GM10248 (cell line): ENCODE measurements around the gene ZSWIM5.
"Not testable (repeated sequence)": the region's sequence is repeated elsewhere in the genome, so short reads cannot be mapped to it uniquely, and the experiment has no call there.

Experiments used
- CTCF ChIA-PET: fragments of 300-600 bp; sonication (Branson Sonifier 250); formaldehyde crosslinking; extraction: SDS; loops from one replicate; lab custom pipeline; 2021; ENCODE audit warnings: antibody characterized with exemption; lab: Yijun Ruan, JAX
- POLR2A ChIA-PET: fragments of 350-650 bp; sonication (Branson Sonifier 250); formaldehyde crosslinking; extraction: SDS; loops from one replicate; lab custom pipeline; 2020; ENCODE audit warnings: antibody characterized with exemption; lab: Yijun Ruan, JAX
- DNase-seq: peaks from one replicate; pipeline ENCODE4 v3.0.0; 2012; ENCODE audit errors: extremely low spot score
- TF ChIP-seq, protein P1 (sequence below): IDR thresholded peaks from 2 replicates; pipeline ENCODE4 v1.5.1; 2012; ENCODE audit warnings: mild to moderate bottlenecking, low read depth; ENCODE audit errors: extremely low read depth, missing control alignments, control extremely low read depth

Gene ZSWIM5

GRCh38 chr1:45162041-45163035 is 44.1 kb downstream of the ZSWIM5 start:
- DNase-seq, POLR2A ChIA-PET: not testable (repeated sequence)
- CTCF ChIA-PET, result interaction anchor here (1.1 kb wide), 1 partner anchor 24 kb away, joined by 3 read pairs; no protein-coding TSS in a partner anchor

GRCh38 chr1:45155957-45156356 is 50.4 kb downstream of the ZSWIM5 start:
- no peak for DNase-seq
- POLR2A ChIA-PET, result no interaction called here
- TF ChIP-seq, protein P1, sequence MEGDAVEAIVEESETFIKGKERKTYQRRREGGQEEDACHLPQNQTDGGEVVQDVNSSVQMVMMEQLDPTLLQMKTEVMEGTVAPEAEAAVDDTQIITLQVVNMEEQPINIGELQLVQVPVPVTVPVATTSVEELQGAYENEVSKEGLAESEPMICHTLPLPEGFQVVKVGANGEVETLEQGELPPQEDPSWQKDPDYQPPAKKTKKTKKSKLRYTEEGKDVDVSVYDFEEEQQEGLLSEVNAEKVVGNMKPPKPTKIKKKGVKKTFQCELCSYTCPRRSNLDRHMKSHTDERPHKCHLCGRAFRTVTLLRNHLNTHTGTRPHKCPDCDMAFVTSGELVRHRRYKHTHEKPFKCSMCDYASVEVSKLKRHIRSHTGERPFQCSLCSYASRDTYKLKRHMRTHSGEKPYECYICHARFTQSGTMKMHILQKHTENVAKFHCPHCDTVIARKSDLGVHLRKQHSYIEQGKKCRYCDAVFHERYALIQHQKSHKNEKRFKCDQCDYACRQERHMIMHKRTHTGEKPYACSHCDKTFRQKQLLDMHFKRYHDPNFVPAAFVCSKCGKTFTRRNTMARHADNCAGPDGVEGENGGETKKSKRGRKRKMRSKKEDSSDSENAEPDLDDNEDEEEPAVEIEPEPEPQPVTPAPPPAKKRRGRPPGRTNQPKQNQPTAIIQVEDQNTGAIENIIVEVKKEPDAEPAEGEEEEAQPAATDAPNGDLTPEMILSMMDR, result no peak
- CTCF ChIA-PET, result interaction anchor here (1.0 kb wide), 1 partner anchor 11 kb away, joined by 3 read pairs; no protein-coding TSS in a partner anchor

DNA sequence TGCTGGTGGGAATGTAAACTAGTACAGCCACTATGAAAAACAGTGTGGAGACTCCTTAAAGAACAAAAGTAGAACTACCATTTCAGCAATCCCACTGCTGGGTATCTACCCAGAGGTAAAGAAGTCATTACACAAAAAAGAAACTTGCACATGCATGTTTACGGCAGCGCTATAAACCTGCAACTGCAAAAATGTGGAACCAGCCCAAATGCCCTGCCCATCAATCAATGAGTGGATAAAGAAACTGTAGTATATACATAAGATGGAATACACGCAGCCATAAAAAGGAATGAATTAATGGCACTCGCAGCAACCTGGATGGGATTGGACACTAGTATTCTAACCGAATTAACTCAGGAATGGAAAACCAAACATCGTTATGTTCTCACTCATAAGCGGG is 51.0 kb downstream of the ZSWIM5 start:
- ChIA-PET CTCF (interaction anchor here (1.0 kb wide), 1 partner anchor 10 kb away, joined by 3 read pairs; no protein-coding TSS in a partner anchor), POLR2A (no interaction called here)
- TF ChIP-seq, protein P1, result no peak
- DNase-seq, result no peak

DNA sequence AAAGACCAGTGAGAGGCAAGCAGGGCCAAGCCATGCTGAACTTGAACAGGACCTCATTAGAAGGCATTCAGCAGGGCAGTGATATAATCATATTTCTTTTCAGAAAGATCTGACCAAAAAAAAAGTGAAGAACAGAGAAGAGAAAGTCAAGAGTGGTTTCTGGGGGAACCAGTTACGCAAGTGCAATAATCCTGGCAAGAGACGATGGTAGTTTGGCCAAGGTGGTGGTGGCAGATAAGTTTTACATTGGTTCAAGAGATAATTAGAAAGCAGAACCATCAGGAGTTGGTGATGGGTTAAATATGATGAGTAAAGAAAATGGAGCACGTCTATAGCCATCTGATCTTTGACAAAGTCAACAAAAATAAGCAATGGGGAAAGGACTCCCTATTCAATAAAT is 54.3 kb downstream of the ZSWIM5 start:
- ChIA-PET CTCF (no interaction called here), POLR2A (no interaction called here)
- TF ChIP-seq, protein P1, result no peak
- DNase-seq, result no peak

DNA sequence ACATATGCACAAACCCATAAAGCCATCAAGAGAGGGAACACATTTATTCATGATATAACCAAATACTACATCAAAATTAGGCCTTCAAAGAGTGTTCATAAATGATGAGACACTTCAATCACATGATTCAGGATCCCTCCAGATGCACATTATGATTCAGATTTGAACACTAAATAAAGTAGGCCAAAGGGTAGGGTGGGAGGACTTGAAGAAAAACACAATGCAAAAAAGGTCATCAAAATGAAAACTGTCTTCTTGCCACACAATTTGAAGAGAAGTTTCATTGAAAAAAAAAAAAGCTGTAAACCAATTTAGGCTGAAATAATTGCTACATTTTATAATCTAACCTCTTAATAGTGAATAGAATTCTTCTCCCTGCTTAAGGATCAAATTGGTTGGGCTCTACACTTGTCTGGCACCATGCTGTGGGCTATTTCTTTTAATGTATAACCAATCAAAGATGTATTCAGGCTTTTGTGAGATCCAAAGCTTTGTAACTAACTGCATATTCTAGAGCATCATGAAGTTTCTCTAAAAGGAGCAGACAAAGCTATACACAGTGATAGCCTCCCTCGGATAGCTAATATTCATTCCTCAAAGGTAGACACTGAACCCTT is 58.1 kb downstream of the ZSWIM5 start:
- no peak for DNase-seq
- POLR2A ChIA-PET, result interaction anchor here (0.5 kb wide), 1 partner anchor 497 kb away, joined by 3 read pairs; no protein-coding TSS in a partner anchor

GRCh38 chr1:45146833-45147232 is 59.6 kb downstream of the ZSWIM5 start:
- no peak for DNase-seq
- TF ChIP-seq, protein P1, result no peak
- ChIA-PET POLR2A (no interaction called here), CTCF (no interaction called here)

More for the DNA sequence above, 58.1 kb downstream of the ZSWIM5 start:
- TF ChIP-seq, protein P1, result no peak
- CTCF ChIA-PET, result interaction anchor here (1.1 kb wide), 1 partner anchor 12 kb away, joined by 5 read pairs; no protein-coding TSS in a partner anchor
